Thyroid gland (tissue), 4 donors: Measurements from ENCODE around the gene MX2.

ENCODE experiments used
- CTCF ChIP-seq, 6 experiments: fragments of 200-600 bp in 3 of 6; fragments of 450-650 bp in 3 of 6; sonication (generic) in 3 of 6; IDR thresholded peaks; one replicate each; pipeline ENCODE4 v1.5.1; 2016 to 2019; ENCODE audit warnings: antibody characterized with exemption in 6 of 6, mild to moderate bottlenecking in 2 of 6, inconsistent platforms in 1 of 6, moderate library complexity in 1 of 6
- POLR2A ChIP-seq, 2 donors: fragments of 450-650 bp; IDR thresholded peaks; one replicate each; pipeline ENCODE4 v1.6.1; 2017; ENCODE audit warnings: antibody characterized with exemption in 2 of 2, mild to moderate bottlenecking in 2 of 2, moderate library complexity in 1 of 2

GRCh38 chr21:41325138-41325912, 36.5 kb upstream of the MX2 start:
- TF ChIP-seq POLR2A (IDR thresholded peaks at IDR 0.05), result no peak
- TF ChIP-seq CTCF (IDR thresholded peaks at IDR 0.05), result no peak
